Articular chondrocyte of knee joint (primary cell): Measurements from ENCODE around the gene MTO1. TPM values are rescaled to one million over a fixed set of nuclear protein-coding genes. Genes with fewer than 3 reads are reported as not detected.

Source experiments
- small RNA-seq: library from RNA; depleted of rRNA; stranded (forward); fragments of <200 nt; gene quantifications from one replicate; pipeline ENCODE3, GENCODE V24; 2012
- total RNA-seq: library from RNA; depleted of rRNA; stranded (reverse); fragments of >200 nt; gene quantifications from 2 replicates; pipeline ENCODE4 v1.2.3, GENCODE V29; 2012

Gene MTO1, protein sequence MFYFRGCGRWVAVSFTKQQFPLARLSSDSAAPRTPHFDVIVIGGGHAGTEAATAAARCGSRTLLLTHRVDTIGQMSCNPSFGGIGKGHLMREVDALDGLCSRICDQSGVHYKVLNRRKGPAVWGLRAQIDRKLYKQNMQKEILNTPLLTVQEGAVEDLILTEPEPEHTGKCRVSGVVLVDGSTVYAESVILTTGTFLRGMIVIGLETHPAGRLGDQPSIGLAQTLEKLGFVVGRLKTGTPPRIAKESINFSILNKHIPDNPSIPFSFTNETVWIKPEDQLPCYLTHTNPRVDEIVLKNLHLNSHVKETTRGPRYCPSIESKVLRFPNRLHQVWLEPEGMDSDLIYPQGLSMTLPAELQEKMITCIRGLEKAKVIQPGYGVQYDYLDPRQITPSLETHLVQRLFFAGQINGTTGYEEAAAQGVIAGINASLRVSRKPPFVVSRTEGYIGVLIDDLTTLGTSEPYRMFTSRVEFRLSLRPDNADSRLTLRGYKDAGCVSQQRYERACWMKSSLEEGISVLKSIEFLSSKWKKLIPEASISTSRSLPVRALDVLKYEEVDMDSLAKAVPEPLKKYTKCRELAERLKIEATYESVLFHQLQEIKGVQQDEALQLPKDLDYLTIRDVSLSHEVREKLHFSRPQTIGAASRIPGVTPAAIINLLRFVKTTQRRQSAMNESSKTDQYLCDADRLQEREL
- 37.0 and 42.9 TPM in 2 replicates for total RNA-seq

DNA sequence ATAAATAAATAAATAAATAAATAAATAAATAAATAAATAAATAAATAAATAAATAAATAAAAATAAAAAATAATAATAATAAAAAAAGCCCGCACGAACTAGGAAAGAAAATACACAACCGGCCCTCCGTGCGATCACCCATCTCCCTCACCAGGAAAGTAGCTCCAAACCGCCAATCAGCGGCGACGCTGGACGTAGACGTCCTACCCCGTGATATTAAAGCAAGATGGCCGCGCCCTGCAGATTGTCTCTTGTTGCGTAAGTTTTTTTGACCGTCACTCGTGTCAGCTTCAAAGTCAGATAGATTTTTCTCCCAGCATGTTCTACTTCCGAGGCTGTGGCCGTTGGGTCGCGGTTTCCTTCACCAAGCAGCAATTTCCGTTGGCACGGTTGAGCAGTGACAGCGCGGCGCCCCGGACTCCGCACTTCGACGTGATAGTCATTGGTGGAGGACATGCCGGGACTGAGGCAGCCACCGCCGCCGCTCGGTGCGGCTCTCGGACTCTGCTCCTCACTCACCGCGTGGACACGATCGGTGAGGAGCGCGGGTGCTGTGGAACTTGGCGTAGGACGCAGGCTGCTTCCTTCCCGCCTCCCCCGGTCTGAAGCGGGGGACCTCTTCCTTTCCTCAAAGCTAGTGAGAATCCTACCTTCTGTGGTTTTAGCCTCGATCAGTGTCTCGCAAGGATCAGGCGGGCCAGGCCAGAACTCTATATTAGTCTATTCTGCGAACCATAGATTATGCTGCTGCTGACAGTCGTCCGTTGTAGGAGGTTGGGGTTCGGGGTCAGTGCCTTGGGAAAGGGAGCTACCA lies at the start of gene MTO1:
Gene MTO1, plus strand, starts transcription at position 201 of the 814 bp plus-strand sequence. Its CDS starts 118 bp downstream, at position 319.

DNA sequence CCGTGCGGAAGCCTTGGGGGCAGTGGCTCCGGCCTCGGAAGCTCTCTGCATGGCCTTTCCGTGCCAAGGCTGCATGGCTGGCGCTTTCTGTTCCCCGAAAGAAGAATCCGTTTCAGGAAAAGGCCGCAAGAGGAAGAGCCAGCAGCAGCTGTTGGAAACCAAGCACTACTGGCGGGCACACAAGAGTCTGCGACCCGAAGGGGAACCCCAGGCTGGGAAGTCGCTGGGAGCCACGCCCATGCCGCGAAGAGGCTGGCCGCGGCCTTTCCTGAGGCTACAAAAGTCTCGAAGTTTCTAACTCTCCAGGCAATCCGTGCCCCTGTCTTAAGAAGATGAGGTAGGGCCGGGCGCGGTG lies 9.5 kb upstream of the MTO1 start, which contains the start of gene CGAS:
Gene CGAS, minus strand, starts transcription at position 191 of the 355 bp plus-strand sequence. Its CDS starts 116 bp downstream, at position 75.

DNA sequence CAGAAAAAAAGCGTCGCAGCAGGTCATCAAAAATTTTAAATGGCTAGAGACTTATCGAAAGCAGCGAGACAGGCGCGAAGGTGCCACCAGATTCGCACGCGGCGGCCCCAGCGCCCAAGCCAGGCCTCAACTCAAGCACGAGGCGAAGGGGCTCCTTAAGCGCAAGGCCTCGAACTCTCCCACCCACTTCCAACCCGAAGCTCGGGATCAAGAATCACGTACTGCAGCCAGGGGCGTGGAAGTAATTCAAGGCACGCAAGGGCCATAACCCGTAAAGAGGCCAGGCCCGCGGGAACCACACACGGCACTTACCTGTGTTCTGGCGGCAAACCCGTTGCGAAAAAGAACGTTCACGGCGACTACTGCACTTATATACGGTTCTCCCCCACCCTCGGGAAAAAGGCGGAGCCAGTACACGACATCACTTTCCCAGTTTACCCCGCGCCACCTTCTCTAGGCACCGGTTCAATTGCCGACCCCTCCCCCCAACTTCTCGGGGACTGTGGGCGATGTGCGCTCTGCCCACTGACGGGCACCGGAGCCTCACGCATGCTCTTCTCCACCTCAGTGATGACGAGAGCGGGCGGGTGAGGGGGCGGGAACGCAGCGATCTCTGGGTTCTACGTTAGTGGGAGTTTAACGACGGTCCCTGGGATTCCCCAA lies 59.3 kb downstream of the MTO1 start, which contains the start of gene EEF1A1:
Gene EEF1A1, minus strand, starts transcription at position 345 of the 663 bp plus-strand sequence. CDS start 1,006 bp downstream, outside the sequence.

Small RNA genes lying within 50 kb of the gene (small RNA-seq; reads per million reads assigned to genes)
- gene AL603910.2 (not detected), gene RN7SL827P (not detected), gene RNU6-975P (not detected)

Other genes starting within 250 kb of the MTO1 start
- 0.26 and 0.54 TPM in 2 replicates for gene KHDC1L, start 236.2 kb upstream of the MTO1 start, total RNA-seq
- gene KHDC1, start 198.5 kb upstream of the MTO1 start, total RNA-seq = 3.6 and 4.7 TPM in 2 replicates
- gene DPPA5, start 107.5 kb upstream of the MTO1 start, total RNA-seq = not detected in 2 replicates
- gene KHDC3L, start 99.1 kb upstream of the MTO1 start, total RNA-seq = not detected in 2 replicates
- gene OOEP, start 91.8 kb upstream of the MTO1 start, total RNA-seq = 0.39 and 0.43 TPM in 2 replicates
- gene DDX43, start 66.9 kb upstream of the MTO1 start, total RNA-seq = 2.8 and 4.6 TPM in 2 replicates
- gene CGAS, start 9.4 kb upstream of the MTO1 start, total RNA-seq = 7.2 and 7.9 TPM in 2 replicates
- 21,304 and 25,157 TPM in 2 replicates for gene EEF1A1, start 59.3 kb downstream of the MTO1 start, total RNA-seq
- 40.6 and 41.4 TPM in 2 replicates for gene SLC17A5, start 192.3 kb downstream of the MTO1 start, total RNA-seq
- gene CD109, start 234.5 kb downstream of the MTO1 start, total RNA-seq = 176 and 200 TPM in 2 replicates